ENCODE data around the gene MVK. TPM values are rescaled to one million over a fixed set of nuclear protein-coding genes. Genes with fewer than 3 reads are reported as not detected.

Gene MVK
- total RNA-seq, 4 donors from 2014 or later, result 17.2 to 157 (median 25.4) TPM

- intact Hi-C loops (cut with DNase I; ENCODE audit: low total_unique reads) (no loop called here), in situ Hi-C loops (cut with MboI; ENCODE audit: low pct_ligation_motif_present in 1 of 4, low pct_unique_long_range_greater_than_20kb in 1 of 4, low sequenced_read_pairs in 3 of 4) (no loop called here)
- H3K9me3 ChIP-seq, result no peaks in the 10 kb centered on the region
- no peaks in the 10 kb centered on the region for H3K36me3 ChIP-seq
- no peak overlapping the region for H3K4me3 ChIP-seq
- peaks cover 38% of the 10 kb centered on the region for H3K27me3 ChIP-seq
- peaks cover 0 to 8% (median 0%) of the 10 kb centered on the region in 4 donors for H3K4me1 ChIP-seq
- DNase-seq, result no peak
- no peak overlapping the region for H3K27ac ChIP-seq
- 67 to 100% methylated on average over 1 to 8 of the region's 12 CpGs for WGBS, 2 donors (ENCODE audit: low coverage in 1 of 2)
- TF ChIP-seq POLR2AphosphoS5 (IDR thresholded peaks at IDR 0.05), result no peak
- TF ChIP-seq POLR2A (IDR thresholded peaks at IDR 0.05), result no peak
- no peak for TF ChIP-seq EP300 (IDR thresholded peaks at IDR 0.05; ENCODE audit: low read depth)
- TF ChIP-seq CTCF (IDR thresholded peaks at IDR 0.05), result no peak
Measured at GRCh38 chr12:109625749-109626377, 52.3 kb downstream of the MVK start.

GRCh38 chr12:109626378-109627115 is 53.0 kb downstream of the MVK start:
- 67 to 80% methylated on average over 1 to 7 of the region's 7 CpGs for WGBS, 2 donors (ENCODE audit: low coverage in 1 of 2)

GRCh38 chr12:109627633-109628032 is 54.0 kb downstream of the MVK start:
- DNase-seq, result no peak
- in situ Hi-C loops (cut with MboI; ENCODE audit: low pct_ligation_motif_present in 1 of 4, low pct_unique_long_range_greater_than_20kb in 1 of 4, low sequenced_read_pairs in 3 of 4) (no loop called here), intact Hi-C loops (cut with DNase I; ENCODE audit: low total_unique reads) (no loop called here)
- no peaks in the 10 kb centered on the region for H3K9me3 ChIP-seq
- no peak overlapping the region for H3K27ac ChIP-seq
- no peaks in the 10 kb centered on the region for H3K4me1 ChIP-seq
- peaks cover 28% of the 10 kb centered on the region for H3K27me3 ChIP-seq
- H3K36me3 ChIP-seq, result no peaks in the 10 kb centered on the region
- H3K4me3 ChIP-seq, result no peak overlapping the region
- 79% methylated on average over 7 of the region's 7 CpGs; no CpG with 5 or more reads in 1 of the 2 donors for WGBS, 2 donors (ENCODE audit: low coverage in 1 of 2)
- TF ChIP-seq POLR2A (IDR thresholded peaks at IDR 0.05) (no peak), EP300 (IDR thresholded peaks at IDR 0.05; ENCODE audit: low read depth) (no peak), POLR2AphosphoS5 (IDR thresholded peaks at IDR 0.05) (no peak), CTCF (IDR thresholded peaks at IDR 0.05) (no peak)

More at GRCh38 chr12:109626378-109627115, 53.0 kb downstream of the MVK start:
- DNase-seq, result no peak
- Histone ChIP-seq H3K4me1 (peaks cover 0 to 7% (median 0%) of the 10 kb centered on the region in 4 donors), H3K9me3 (no peaks in the 10 kb centered on the region), H3K36me3 (no peaks in the 10 kb centered on the region), H3K27ac (no peak overlapping the region), H3K27me3 (peaks cover 38% of the 10 kb centered on the region), H3K4me3 (no peak overlapping the region)
- TF ChIP-seq POLR2A (IDR thresholded peaks at IDR 0.05), result no peak
- TF ChIP-seq POLR2AphosphoS5 (IDR thresholded peaks at IDR 0.05), result no peak
- TF ChIP-seq CTCF (IDR thresholded peaks at IDR 0.05), result no peak
- no peak for TF ChIP-seq EP300 (IDR thresholded peaks at IDR 0.05; ENCODE audit: low read depth)
- intact Hi-C loops (cut with DNase I; ENCODE audit: low total_unique reads), result no loop called here
- in situ Hi-C loops (cut with MboI; ENCODE audit: low pct_ligation_motif_present in 1 of 4, low pct_unique_long_range_greater_than_20kb in 1 of 4, low sequenced_read_pairs in 3 of 4), result no loop called here

DNA sequence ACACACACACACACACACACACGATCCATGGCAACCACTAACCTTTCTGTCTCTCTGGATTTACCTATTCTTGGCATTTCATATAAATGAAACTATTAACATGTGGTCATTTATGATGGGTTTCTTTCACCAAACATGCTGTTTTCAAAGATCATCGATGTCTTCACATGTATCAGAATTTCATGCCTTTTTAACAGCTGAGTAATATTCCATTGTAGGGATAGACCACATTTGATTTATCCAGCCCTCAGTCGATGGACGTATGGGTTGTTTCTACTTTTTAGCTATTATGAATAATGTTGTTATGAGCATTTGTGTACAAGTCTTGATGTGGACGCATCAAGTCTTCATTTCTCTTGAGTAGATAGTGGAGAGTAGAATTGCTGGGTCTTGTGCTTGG is 56.5 kb downstream of the MVK start:
- H3K4me3 ChIP-seq, result no peak overlapping the region
- peaks cover 23% of the 10 kb centered on the region for H3K27me3 ChIP-seq
- TF ChIP-seq EP300 (IDR thresholded peaks at IDR 0.05; ENCODE audit: low read depth) (no peak), CTCF (IDR thresholded peaks at IDR 0.05) (no peak), POLR2AphosphoS5 (IDR thresholded peaks at IDR 0.05) (no peak), POLR2A (IDR thresholded peaks at IDR 0.05) (no peak)
- H3K4me1 ChIP-seq, result no peaks in the 10 kb centered on the region
- intact Hi-C loops (cut with DNase I; ENCODE audit: low total_unique reads) (no loop called here), in situ Hi-C loops (cut with MboI; ENCODE audit: low pct_ligation_motif_present in 1 of 4, low pct_unique_long_range_greater_than_20kb in 1 of 4, low sequenced_read_pairs in 3 of 4) (no loop called here)
- 83 to 95% methylated on average over 5 of the region's 5 CpGs for WGBS, 2 donors (ENCODE audit: low coverage in 1 of 2)
- H3K27ac ChIP-seq, result no peak overlapping the region
- no peaks in the 10 kb centered on the region for H3K9me3 ChIP-seq
- no peaks in the 10 kb centered on the region for H3K36me3 ChIP-seq
- DNase-seq, result no peak
